ES-I3 (cell line): ENCODE measurements around the gene HELZ.
"Not testable (repeated sequence)": the region's sequence is repeated elsewhere in the genome, so short reads cannot be mapped to it uniquely, and the experiment has no call there.

ENCODE experiments used
- H3K36me3 ChIP-seq: 2 replicates; pipeline ENCODE4 v1.6.1; 2013; ENCODE audit warnings: mild to moderate bottlenecking, low read length, control low read depth, moderate library complexity; ENCODE audit not compliant: insufficient read depth
- H3K4me1 ChIP-seq: 2 replicates; pipeline ENCODE4 v1.6.1; 2013; ENCODE audit warnings: mild to moderate bottlenecking, control low read depth, low read length; ENCODE audit not compliant: insufficient read depth
- H3K9ac ChIP-seq: 2 replicates; pipeline ENCODE4 v1.6.1; 2013; ENCODE audit warnings: low read depth, mild to moderate bottlenecking, low read length, moderate library complexity
- H3K9me3 ChIP-seq: 2 replicates; pipeline ENCODE4 v1.6.1; 2013; ENCODE audit warnings: mild to moderate bottlenecking, low read length, moderate library complexity; ENCODE audit not compliant: control insufficient read depth, insufficient read depth

The HELZ gene

DNA sequence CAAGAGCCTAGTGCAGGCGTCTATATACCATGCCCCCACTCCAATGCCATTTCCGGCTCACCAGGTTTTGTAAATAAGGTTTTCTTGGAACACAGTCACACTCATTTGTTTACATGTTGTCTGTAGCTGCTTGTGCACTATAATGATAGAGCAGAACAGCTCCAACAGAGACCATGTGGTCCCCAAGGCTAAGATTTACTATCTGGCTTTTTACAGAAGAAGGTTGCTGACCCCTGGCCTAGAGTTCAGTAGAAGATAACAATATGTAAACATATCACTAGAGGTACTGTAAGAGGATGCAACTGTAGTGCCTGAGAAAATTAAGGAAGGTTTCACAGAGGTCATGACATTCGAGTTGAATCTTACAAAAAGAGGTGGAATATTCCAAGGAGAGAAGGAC lies 134.4 kb downstream of the HELZ start:
- Histone ChIP-seq H3K9ac (no peak overlapping the region), H3K4me1 (no peaks in the 10 kb centered on the region), H3K36me3 (peaks cover 17% of the 10 kb centered on the region; the same call in 1 of the 2 replicates), H3K9me3 (no peaks in the 10 kb centered on the region)

GRCh38 chr17:67109111-67109510 lies 135.9 kb downstream of the HELZ start:
- Histone ChIP-seq H3K36me3 (peaks cover 17% of the 10 kb centered on the region; the same call in 1 of the 2 replicates), H3K4me1 (no peaks in the 10 kb centered on the region), H3K9ac (no peak overlapping the region), H3K9me3 (no peaks in the 10 kb centered on the region)

DNA sequence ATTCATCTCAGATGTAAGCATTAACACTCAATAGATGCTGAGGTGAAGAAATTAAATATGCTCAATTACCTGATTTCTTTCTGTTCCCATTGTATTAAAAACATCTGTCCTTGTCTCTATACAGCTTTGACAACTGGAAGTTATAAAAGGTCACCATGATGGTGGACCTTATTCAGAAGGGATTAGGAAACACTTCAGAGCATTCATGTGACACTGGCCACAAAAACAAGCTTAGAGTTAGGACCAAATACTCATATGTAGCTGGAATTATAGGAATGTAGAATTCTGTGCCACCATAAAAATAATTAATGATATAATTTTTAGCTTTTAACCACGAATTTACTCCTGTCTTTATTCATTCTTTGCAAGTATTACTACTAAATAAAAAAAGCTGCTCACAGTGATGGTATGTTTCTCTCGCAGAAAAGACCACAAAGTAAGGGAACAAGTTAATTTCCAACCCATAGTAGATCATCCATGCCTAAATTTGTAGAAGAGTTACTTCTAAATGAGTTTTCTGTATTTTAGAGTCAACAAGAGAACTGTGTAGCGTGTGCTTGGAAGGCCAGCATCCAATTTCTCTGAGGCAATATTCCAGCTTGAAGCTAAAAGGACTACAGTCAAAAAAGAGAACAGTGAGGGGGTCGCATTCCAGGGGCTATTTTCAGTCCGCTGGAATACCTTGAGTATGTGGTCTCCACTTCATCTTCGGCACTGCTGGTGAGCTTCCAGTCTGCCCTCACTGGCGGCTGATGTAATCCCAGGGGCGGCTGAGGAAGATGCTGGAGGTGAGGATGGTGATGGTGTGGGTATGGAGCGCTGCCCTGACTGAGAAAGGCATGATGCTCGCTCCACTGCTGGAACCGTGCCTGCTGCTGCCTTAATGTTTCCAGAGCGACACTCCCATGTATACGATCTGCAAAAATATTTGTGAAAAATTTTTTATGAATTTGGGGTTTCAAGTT lies 136.9 kb downstream of the HELZ start:
- Histone ChIP-seq H3K36me3 (peaks cover 17% of the 10 kb centered on the region; the same call in 1 of the 2 replicates), H3K9ac (no peak overlapping the region)

GRCh38 chr17:67107171-67107570 lies 137.8 kb downstream of the HELZ start:
- H3K9ac ChIP-seq: no peak overlapping the region
- no peaks in the 10 kb centered on the region for H3K4me1 ChIP-seq
- peaks cover 17% of the 10 kb centered on the region; the same call in 1 of the 2 replicates for H3K36me3 ChIP-seq
- H3K9me3 ChIP-seq: no peaks in the 10 kb centered on the region

More for the DNA sequence above, 136.9 kb downstream of the HELZ start:
- Histone ChIP-seq H3K9me3 (no peaks in the 10 kb centered on the region), H3K4me1 (no peaks in the 10 kb centered on the region)

DNA sequence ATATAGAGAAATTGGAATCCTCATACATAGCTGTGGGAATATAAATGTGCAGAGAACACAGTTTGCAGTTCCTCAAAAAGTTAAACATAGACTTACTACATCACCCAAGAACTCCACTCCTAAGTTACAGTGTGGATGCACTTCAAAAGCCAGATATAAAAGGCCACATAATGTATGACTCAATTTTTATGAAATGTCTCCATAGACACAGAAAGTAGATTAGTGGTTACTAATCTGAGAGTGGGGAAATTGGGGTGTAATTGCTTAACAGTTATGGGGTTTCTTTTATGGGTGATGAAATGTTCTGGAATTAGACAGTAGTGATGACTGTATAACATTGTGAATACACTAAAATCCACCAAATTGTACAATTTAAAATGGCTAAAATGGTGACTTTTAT lies 139.8 kb downstream of the HELZ start:
- Histone ChIP-seq H3K4me1 (no peaks in the 10 kb centered on the region), H3K9me3 (no peaks in the 10 kb centered on the region), H3K36me3 (peaks cover 17% of the 10 kb centered on the region; the same call in 1 of the 2 replicates), H3K9ac (no peak overlapping the region)

- not testable (repeated sequence) for H3K9me3 ChIP-seq, H3K9ac ChIP-seq, H3K4me1 ChIP-seq
- H3K36me3 ChIP-seq: peaks cover 17% of the 10 kb centered on the region; the same call in 1 of the 2 replicates
These were observed 140.4 kb downstream of the HELZ start for GRCh38 chr17:67104641-67105040.

- H3K4me1 ChIP-seq: no peaks in the 10 kb centered on the region
- no peak overlapping the region for H3K9ac ChIP-seq
- no peaks in the 10 kb centered on the region for H3K9me3 ChIP-seq
- no peaks in the 10 kb centered on the region for H3K36me3 ChIP-seq
These were observed 147.0 kb downstream of the HELZ start for GRCh38 chr17:67098006-67098405.

DNA sequence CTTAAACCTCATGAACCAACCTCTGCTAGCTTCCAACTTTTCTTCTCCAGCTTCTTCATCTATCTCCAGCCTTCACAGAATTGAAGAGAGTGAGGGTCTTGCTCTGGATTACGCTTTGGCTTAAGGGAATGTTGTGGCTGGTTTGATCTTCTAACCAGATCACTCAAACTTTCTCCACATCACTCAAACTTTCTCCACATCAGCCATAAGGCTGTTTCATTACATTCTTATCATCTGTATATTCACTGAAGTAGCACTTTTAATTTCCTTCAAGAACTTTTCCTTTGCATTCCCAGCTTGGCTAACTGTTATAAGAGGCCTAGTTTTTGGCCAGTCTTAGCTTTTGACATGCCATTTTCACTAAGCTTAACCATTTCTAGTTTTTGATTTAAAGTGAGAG lies 148.4 kb downstream of the HELZ start:
- Histone ChIP-seq H3K36me3 (no peaks in the 10 kb centered on the region), H3K9ac (no peak overlapping the region), H3K9me3 (no peaks in the 10 kb centered on the region), H3K4me1 (no peaks in the 10 kb centered on the region)

- Histone ChIP-seq H3K9ac (no peak overlapping the region), H3K36me3 (no peaks in the 10 kb centered on the region), H3K9me3 (no peaks in the 10 kb centered on the region), H3K4me1 (no peaks in the 10 kb centered on the region)
These were observed 149.2 kb downstream of the HELZ start for GRCh38 chr17:67095803-67096202.

DNA sequence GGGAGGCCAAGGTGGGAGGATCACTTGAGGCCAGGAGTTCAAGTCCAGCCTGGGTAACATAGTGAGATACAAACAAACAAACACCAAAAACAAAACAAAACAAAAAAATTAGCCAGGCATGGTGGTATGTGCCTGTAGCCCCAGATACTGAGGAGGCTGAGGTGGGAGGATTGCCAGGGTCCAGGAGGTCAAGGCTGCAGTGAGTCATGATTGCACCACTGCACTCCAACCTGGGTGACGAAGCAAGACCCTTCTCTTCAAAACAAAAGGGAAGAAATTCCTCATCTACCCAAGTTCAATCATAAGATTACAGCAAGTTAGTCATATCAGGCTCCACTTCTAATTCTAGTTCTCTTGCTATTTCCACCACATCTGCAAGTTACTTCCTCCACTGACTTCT lies 149.7 kb downstream of the HELZ start:
- not testable (repeated sequence) for H3K9me3 ChIP-seq, H3K9ac ChIP-seq, H3K36me3 ChIP-seq, H3K4me1 ChIP-seq

DNA sequence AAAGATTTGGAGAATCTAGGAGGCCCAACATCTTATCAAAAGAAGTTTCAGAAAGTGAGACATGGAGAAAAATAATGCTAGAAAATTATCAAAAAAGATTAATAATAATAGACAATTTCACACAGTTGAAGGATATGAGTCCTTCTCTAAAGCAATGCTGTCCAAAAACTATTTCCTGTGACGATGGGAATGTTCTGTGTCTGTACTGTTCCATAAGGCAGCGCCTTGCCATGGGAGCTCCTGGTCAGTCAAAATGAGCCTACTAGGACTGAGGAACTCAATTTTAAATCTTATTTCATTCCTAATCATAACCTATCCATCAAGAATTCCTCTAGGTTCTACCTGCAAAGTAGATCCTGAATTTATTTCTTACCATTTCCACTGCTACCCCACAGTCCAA lies 151.6 kb downstream of the HELZ start:
- Histone ChIP-seq H3K36me3 (no peaks in the 10 kb centered on the region), H3K9me3 (no peaks in the 10 kb centered on the region), H3K9ac (no peak overlapping the region), H3K4me1 (no peaks in the 10 kb centered on the region)

DNA sequence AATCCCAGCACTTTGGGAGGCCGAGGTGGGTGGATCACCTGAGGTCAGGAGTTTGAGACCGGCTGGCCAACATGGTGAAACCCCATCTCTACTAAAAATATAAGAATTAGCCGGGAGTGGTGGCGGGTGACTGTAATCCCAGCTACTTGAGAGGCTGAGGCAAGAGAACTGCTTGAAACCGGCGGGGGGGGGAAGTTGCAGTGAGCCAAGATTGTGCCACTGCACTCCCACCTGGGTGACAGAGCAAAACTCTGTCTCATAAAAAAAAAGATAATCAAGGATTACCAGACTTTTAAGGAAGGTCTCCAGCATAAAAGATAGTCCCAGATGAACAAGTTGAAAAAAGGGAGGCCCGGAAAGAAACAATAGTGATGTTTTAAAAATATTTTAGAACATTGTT lies 152.3 kb downstream of the HELZ start:
- H3K36me3 ChIP-seq, H3K9ac ChIP-seq, H3K9me3 ChIP-seq, H3K4me1 ChIP-seq: not testable (repeated sequence)

DNA sequence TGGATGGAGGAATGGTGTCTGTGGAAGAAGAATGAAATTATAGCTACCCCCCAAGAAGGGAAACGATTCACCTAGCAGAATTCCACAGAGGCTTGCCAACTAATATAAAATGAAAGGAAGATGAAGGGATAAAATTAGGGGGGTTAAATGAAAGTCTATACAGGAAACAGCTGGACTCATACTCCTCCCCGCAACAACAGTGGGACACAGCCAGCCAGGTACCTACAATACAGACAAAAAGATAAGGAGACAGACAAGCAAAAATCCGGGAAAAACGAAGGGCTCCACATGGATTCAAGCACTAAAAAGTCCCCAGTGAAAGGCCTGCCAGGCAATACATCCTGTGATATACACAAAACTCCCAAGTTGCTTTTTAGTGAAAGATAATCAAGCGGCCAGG lies 152.7 kb downstream of the HELZ start:
- no peaks in the 10 kb centered on the region for H3K4me1 ChIP-seq
- H3K36me3 ChIP-seq: no peaks in the 10 kb centered on the region
- no peaks in the 10 kb centered on the region for H3K9me3 ChIP-seq

DNA sequence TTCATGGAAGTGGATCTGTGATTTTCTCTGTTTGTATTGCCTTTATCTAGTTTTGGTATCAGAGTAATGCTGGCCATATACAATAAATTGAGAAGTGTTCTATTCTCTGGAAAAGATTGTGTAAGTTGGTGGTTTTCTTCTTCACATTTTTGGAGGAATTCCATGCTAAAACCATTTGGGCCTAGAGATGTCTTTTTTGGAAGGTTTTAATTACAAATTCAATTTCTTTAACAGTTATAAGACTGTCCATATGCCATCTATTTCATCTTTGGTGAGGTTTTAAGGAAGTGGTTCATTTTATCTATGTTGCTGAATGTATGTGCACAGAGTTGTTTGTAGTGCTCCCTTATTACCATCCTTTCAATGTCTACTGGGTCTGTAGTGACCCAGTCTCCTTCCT lies 154.7 kb downstream of the HELZ start:
- Histone ChIP-seq H3K9ac (no peak overlapping the region), H3K9me3 (no peaks in the 10 kb centered on the region), H3K36me3 (no peaks in the 10 kb centered on the region), H3K4me1 (no peaks in the 10 kb centered on the region)

More for the DNA sequence above, 152.7 kb downstream of the HELZ start:
- no peak overlapping the region for H3K9ac ChIP-seq

- Histone ChIP-seq H3K36me3 (no peaks in the 10 kb centered on the region), H3K4me1 (no peaks in the 10 kb centered on the region), H3K9ac (no peak overlapping the region), H3K9me3 (no peaks in the 10 kb centered on the region)
These were observed 156.4 kb downstream of the HELZ start for GRCh38 chr17:67088639-67089038.
